Hepatic stellate cell (primary cell): ENCODE data around the gene APBA2.

ENCODE experiments used
- DNase-seq: peaks from one replicate; pipeline ENCODE4 v3.0.0; 2011; ENCODE audit warnings: low spot score

The APBA2 gene

GRCh38 chr15:29061746-29062145, 176.0 kb downstream of the APBA2 start:
- DNase-seq: no peak

DNA sequence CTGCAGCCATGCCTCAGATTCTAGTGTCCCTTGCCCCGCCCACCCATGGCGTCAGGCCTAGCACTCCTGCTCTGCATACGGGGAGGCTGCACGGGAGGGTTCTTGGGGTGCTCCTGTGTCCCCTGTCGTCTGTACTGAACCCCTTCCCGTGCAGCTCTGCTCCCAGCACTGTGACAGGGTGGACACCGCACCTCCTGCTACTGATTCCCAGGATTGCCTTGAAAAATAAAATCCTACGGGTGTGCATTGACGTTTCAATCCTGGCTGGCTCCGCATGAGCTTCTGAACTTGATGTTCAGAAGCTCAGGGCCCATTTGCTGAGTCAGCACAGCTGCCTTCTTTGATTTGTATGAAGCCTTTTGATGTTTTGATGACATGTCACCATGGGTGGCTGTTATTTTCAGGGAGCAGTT, 176.4 kb downstream of the APBA2 start:
- DNase-seq: no peak

DNA sequence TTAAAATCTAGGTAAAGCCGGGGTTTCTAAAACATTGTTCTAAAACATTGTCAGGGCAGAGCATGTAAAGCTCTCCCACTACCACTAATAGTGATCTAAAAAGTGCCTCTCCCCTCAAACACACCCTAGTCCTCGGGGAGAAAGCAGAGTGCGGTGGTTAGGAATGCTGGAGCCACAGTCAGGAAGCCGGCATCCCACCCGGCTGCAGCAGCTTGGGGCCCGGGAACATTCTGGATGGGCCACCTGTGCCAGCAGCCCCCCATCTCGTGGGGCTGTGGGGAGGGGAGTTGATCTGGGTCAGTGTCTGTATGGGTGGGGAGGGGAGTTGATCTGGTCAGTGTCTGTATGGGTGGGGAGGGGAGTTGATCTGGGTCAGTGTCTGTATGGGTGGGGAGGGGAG, 176.9 kb downstream of the APBA2 start:
- DNase-seq: no peak

- no peak for DNase-seq
Observed at GRCh38 chr15:29063646-29064045, 177.9 kb downstream of the APBA2 start.

DNA sequence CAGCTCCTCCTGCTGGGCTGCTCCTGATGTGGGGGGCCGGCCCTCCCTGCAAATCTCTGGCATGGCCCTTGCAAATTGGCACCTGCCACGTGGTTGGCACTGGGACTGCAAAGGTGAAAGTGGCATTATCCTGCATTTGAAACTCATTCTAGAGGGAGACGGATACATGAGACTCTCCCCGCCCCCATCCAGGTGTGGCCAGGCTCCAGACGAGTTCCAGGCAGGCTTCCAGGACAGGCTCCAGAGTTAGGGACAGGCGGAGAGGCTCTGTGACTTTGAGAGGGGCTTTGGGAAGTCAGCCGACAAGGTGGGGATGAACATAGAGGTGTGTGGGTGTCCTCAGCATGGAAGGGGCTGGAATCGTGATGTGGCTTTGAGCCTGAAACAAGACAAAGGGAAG, 178.5 kb downstream of the APBA2 start:
- DNase-seq: no peak

GRCh38 chr15:29064731-29065130, 179.0 kb downstream of the APBA2 start:
- DNase-seq: no peak

- DNase-seq: no peak
Observed at GRCh38 chr15:29065571-29065970, 179.8 kb downstream of the APBA2 start.

GRCh38 chr15:29066310-29066709, 180.5 kb downstream of the APBA2 start:
- no peak for DNase-seq

DNA sequence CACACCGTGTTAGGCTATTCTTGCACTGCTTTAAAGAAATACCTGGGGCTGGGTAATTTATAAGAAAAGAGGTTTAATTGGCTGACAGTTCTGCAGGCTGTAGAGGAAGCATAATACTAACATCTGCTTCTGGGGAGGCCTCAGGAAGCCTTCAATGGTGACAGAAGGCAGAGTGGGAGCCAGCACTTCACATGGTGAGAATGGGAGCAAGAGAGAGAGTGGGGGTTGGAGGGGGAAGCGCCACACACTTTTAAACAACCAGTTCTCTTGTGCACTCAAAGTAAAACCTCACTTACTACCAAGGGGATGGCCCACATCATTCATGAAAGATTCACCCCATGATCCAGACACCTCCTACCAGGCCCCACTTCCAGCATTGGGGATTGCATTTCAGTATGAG, 181.1 kb downstream of the APBA2 start:
- no peak for DNase-seq

GRCh38 chr15:29067949-29068348, 182.2 kb downstream of the APBA2 start:
- DNase-seq: peak; percentile 36

- DNase-seq: no peak
Observed at GRCh38 chr15:29070471-29071231, 184.9 kb downstream of the APBA2 start.

DNA sequence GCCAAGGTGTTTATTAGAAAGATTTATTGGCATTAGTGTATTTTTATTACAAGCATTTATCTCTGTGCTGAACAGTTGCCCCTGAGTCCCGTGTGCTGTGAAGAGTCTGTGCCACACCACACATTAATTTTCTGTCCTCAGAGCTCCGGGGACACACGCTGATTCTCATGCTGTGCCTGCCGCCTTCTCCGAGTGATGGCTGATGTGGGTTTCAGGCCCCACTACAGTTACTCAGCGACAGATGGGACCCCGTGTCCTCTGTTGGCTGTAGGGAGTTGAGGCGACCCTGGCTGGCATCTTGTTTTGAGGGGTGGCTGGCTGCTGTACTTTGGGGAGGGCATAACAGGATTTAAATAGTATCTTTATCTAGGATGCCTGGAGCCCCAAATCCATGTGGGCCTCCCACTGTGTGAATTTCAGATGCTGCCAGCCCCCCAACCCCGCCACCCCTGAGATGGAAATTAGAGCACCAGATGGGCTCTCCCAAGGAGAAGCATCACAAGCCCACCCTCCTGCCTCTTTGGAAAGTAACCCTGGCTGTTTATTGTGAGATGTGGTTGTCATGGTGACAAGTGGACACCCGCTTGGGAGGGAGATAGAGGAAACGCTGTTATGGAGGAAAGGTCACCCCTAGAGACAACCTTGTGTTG, 185.6 kb downstream of the APBA2 start:
- no peak for DNase-seq

GRCh38 chr15:29071882-29072273, 186.1 kb downstream of the APBA2 start:
- DNase-seq: no peak

DNA sequence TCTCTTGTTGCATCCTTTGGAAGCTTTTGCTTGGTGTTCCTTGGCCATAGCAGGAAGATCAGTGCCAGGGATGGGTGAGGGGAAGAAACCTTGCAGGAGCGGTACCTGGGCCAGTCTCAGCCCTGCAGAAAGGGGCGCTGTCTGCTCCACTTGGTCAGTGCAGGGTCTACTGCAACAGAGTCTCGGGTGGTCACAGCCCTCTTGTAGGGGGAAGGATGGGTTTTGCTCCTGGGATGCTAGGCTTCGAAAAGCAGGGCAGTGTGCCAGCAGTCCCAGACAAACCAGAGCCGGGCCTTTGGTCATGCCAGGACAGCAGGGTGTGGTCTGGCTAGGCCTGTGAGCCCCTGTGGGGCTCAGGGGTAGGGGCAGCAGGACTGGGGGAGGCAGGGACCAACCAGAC, 186.7 kb downstream of the APBA2 start:
- DNase-seq: no peak

DNA sequence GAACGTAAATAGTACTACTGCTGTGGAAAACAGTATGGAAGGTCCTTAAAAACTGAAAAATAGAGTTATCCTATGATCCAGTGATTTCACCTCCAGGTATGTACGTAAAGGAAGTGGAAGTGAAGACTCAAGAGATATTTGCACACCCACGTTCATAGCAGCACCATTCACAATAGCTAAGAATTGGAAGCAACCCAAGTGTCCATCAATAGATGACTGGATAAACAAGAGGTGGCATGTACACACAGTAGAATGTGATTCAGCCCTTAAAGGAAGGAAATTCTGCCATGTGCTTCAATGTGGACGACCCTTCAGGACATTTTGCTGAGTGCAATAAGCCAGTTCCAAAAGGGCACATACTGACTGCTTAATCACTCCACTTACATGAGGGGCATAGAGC, 188.3 kb downstream of the APBA2 start:
- no peak for DNase-seq

GRCh38 chr15:29078541-29078940, 192.8 kb downstream of the APBA2 start:
- no peak for DNase-seq

- DNase-seq: no peak
Observed at GRCh38 chr15:29079479-29079878, 193.7 kb downstream of the APBA2 start.

- DNase-seq: no peak
Observed at GRCh38 chr15:29081781-29082180, 196.0 kb downstream of the APBA2 start.

GRCh38 chr15:29083161-29083560, 197.4 kb downstream of the APBA2 start:
- DNase-seq: no peak

DNA sequence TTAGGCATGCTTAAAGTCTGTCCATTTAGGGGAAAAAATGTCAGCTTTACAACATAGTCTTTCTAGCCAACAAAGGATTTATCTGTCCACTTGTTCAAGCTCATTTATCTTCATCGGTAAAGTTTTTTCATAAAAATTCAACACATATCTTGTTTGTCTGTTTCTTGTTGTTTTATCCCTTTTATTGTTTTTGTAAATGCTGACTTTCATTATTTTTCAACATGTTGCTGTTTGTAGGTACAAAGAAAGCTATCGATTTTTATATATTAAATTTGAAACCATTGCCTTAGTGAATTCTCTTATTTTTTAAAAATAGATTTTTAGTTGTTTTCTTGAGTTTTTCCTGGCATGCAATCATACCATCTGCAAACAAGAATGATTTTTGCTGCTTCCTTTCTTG, 198.1 kb downstream of the APBA2 start:
- no peak for DNase-seq

DNA sequence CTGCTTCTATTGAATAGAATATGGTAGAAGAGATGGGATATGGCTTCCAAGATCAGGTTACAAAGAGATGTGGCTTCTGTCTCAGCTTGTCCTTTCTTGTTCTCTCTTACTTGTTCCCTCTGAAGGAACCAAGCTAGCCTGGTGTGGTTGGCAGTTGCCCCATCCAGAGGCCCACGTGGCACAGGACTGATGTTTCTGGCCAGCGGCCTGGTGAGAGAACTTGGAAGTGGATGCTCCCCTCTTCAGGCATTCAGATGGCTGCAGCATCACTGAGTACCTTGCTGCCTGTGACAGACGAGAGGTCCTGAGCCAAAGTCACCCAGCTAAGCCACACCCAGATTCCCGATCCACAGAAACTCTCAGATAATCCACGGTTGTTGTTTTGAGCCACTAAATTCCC, 200.2 kb downstream of the APBA2 start:
- DNase-seq: no peak

DNA sequence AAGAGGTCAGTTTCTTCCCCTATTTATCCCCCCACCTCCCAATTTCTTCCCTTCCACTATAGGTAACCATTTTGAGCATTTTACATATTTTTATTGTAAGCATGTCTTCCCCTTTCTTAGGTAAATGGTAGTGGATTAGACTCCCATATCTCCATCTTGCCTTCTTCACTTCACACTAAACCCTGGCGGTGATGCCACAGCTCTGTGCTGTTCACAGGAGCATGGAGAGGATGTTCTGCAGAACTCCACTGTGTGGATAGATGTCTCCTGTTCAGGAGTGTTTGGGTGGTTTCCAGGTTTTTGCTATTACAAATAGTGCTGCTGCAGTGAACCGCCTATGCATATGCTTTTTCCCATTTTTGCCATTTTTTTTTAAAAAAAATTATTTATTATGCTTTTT, 201.1 kb downstream of the APBA2 start:
- DNase-seq: no peak

DNA sequence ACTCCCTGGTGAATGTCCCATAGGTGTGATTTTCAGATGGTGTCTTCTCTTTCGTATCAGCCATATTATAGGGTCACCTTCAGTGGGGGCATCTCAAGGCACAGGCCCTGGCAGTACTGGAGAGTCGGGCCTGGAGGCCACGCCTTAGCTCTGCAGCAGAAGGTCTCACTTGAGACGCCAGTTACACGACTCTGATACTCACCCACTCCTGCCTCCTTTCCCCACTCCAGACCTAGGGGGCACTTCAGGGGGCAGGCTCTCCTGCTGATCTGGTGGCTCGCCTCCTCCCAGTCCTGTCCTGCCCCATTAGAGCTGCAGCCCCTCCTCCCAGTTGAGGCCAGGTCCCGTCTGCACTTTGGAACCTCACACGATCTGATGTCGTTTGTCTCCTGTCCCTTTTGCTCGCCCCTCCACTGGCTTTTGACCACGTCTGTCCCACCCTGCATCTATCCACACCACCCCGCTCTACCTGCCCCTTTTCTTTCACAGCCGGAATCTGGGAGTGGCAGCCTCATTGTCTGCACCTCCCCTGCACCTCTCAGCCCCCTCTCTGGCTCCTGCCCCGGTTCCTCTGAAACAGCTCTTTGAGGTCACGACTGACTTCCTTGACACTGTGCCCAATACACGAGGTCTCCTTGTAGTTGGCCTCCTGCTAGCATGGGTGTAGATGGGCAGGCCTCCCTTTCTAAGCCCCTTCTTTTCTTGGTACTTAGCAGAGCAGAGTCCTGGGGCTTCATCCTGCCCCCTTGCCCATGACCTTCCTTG, 201.9 kb downstream of the APBA2 start:
- DNase-seq: no peak
